MCF 10A (cell line): ENCODE data around the gene NR1D2. TPM values are rescaled to one million over a fixed set of nuclear protein-coding genes. Genes with fewer than 3 reads are reported as not detected.
"Not testable (repeated sequence)": the region's sequence is repeated elsewhere in the genome, so short reads cannot be mapped to it uniquely, and the experiment has no call there.

Source experiments
- BruUV-seq: library from RNA; stranded (reverse); fragments of 400-500 nt; replicated peaks from 2 replicates; lab custom pipeline; 2021; lab: Mats Ljungman, UMichigan
- CTCF ChIA-PET: fragments of 300-600 bp; sonication (Branson Sonifier 250); formaldehyde crosslinking; extraction: SDS; loops from one replicate; lab custom pipeline; 2021; ENCODE audit warnings: antibody characterized with exemption, inconsistent platforms; lab: Yijun Ruan, JAX
- POLR2A ChIA-PET: fragments of 300-600, 350-650 bp; sonication (Branson Sonifier 250); formaldehyde crosslinking; extraction: SDS; loops from one replicate; lab custom pipeline; 2020; ENCODE audit warnings: antibody characterized with exemption, inconsistent platforms; lab: Yijun Ruan, JAX
- DNase-seq: peaks from one replicate; pipeline ENCODE4 v3.0.0-alpha.2; 2018; ENCODE audit not compliant: unreplicated experiment
- H3K27ac Mint-ChIP-seq: one replicate; pipeline ENCODE4 v1.8.0; 2022; ENCODE audit warnings: mild to moderate bottlenecking, low read depth, mixed read lengths; ENCODE audit not compliant: unreplicated experiment
- H3K27me3 Mint-ChIP-seq: one replicate; pipeline ENCODE4 v1.8.0; 2022; ENCODE audit warnings: mixed read lengths; ENCODE audit not compliant: insufficient read depth, unreplicated experiment
- H3K36me3 Mint-ChIP-seq: one replicate; pipeline ENCODE4 v1.8.0; 2022; ENCODE audit warnings: mild to moderate bottlenecking, moderate library complexity, mixed read lengths; ENCODE audit not compliant: insufficient read depth, unreplicated experiment
- H3K4me1 Mint-ChIP-seq: one replicate; pipeline ENCODE4 v1.8.0; 2022; ENCODE audit warnings: mixed read lengths; ENCODE audit not compliant: insufficient read depth, unreplicated experiment
- H3K4me3 Mint-ChIP-seq: one replicate; pipeline ENCODE4 v1.8.0; 2022; ENCODE audit warnings: mild to moderate bottlenecking, moderate library complexity, mixed read lengths; ENCODE audit not compliant: unreplicated experiment
- H3K9me3 Mint-ChIP-seq: one replicate; pipeline ENCODE4 v1.8.0; 2022; ENCODE audit warnings: mixed read lengths; ENCODE audit not compliant: unreplicated experiment
- CTCF ChIP-seq: fragments of 200-600 bp; IDR thresholded peaks from one replicate; pipeline ENCODE4 v1.8.0; 2022; ENCODE audit warnings: antibody characterized with exemption, mild to moderate bottlenecking; ENCODE audit not compliant: unreplicated experiment
- intact Hi-C: fragments of 100-400 bp; cut with micrococcal nuclease; formaldehyde crosslinking; loops from 2 replicates; pipeline ENCODE4 v1.14.1; 2022
- total RNA-seq: library from RNA; stranded (reverse); gene quantifications from 2 replicates; pipeline ENCODE4 v1.2.3, GENCODE V29; 2022

Gene NR1D2
- total RNA-seq, 1 experiment from 2014 or later, result 19.4 TPM

DNA sequence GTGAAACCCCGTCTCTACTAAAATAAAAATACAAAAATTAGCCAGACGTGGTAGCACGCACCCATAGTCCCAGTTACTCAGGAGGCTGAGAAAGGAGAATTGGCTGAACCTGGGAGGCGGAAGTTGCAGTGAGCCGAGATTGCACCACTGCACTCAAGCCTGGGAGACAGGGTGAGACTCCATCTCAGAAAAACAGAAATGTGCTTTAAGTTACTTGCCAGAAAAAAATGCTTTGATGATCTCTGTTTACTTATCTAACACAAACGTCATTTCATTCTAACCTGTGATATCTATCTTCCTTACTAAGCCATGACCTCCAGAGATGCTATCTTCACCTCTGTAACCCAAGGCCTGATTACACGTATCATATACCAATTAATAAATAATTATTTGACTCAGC lies 35.7 kb upstream of the NR1D2 start:
- Mint-ChIP-seq H3K4me1 (peaks cover 11% of the 10 kb centered on the region), H3K27ac (no peak overlapping the region), H3K27me3 (no peaks in the 10 kb centered on the region), H3K4me3 (no peak overlapping the region), H3K9me3 (no peaks in the 10 kb centered on the region), H3K36me3 (peaks cover 63% of the 10 kb centered on the region)
- CTCF ChIA-PET, result interaction anchor here (0.7 kb wide), 1 partner anchor 1714 kb away, joined by 5 read pairs; no protein-coding TSS in a partner anchor
- intact Hi-C loops, result no loop called here
- no peak for DNase-seq
- BruUV-seq, result no TSS peak
- POLR2A ChIA-PET, result no interaction called here
- TF ChIP-seq CTCF, result no peak

- intact Hi-C loops, result no loop called here
- Mint-ChIP-seq H3K36me3 (peaks cover 47% of the 10 kb centered on the region), H3K4me3 (no peak overlapping the region), H3K27me3 (no peaks in the 10 kb centered on the region), H3K4me1 (peaks cover 22% of the 10 kb centered on the region), H3K27ac (no peak overlapping the region), H3K9me3 (no peaks in the 10 kb centered on the region)
- DNase-seq, result no peak
- no TSS peak for BruUV-seq
- POLR2A ChIA-PET, result interaction anchor here (0.8 kb wide), 1 partner anchor 336 kb away, joined by 4 read pairs; no protein-coding TSS in a partner anchor
- TF ChIP-seq CTCF, result no peak
- CTCF ChIA-PET, result no interaction called here
These were observed 33.7 kb upstream of the NR1D2 start for GRCh38 chr3:23911397-23911796.

GRCh38 chr3:23912335-23912734 lies 32.8 kb upstream of the NR1D2 start:
- DNase-seq, POLR2A ChIA-PET, H3K9me3 Mint-ChIP-seq, CTCF ChIA-PET, intact Hi-C loops, H3K27me3 Mint-ChIP-seq, BruUV-seq, H3K27ac Mint-ChIP-seq, H3K4me3 Mint-ChIP-seq: not testable (repeated sequence)
- H3K36me3 Mint-ChIP-seq, result peaks cover 48% of the 10 kb centered on the region
- H3K4me1 Mint-ChIP-seq, result peaks cover 22% of the 10 kb centered on the region

DNA sequence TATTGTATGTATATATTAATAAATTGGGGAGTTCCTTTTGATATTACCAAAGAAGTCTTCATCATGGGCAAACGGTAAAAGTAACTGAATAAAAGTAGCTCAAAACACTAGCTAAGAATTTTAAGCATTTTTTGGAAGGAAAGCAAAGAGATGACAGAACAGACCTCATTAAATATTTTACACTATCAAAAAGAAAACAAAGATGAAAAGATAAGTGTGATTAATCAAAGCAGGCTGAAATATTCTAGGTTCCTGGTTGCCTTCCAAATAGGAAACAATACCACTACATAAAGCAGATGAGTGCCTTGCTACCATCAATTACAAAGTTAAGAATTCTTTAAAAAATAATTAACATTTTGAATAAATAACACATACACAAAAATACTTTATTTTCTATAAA lies 31.9 kb upstream of the NR1D2 start:
- Mint-ChIP-seq H3K36me3 (peaks cover 51% of the 10 kb centered on the region), H3K27me3 (no peaks in the 10 kb centered on the region), H3K4me3 (no peak overlapping the region), H3K9me3 (no peaks in the 10 kb centered on the region), H3K4me1 (peaks cover 22% of the 10 kb centered on the region), H3K27ac (no peak overlapping the region)
- ChIA-PET CTCF (no interaction called here), POLR2A (interaction anchor here (0.6 to 13.1 kb wide), 2 partner anchors 34 to 819 kb away, joined by 5 to 234 read pairs; partner anchors contain the start of gene NR1D2)
- no peak for TF ChIP-seq CTCF
- no peak for DNase-seq
- intact Hi-C loops, result no loop called here
- no TSS peak for BruUV-seq
